Stimulated activated CD8-positive, alpha-beta memory T cell treated with anti-CD3 and anti-CD28 coated beads, Interleukin-7, amount 100 ng/mL, for 4 hours (primary cell): ENCODE measurements around the gene PALD1.

ENCODE experiments used
- DNase-seq, 2 donors: peaks; one replicate each; pipeline ENCODE4 v3.0.0-alpha.2; 2020; ENCODE audit warnings: low read depth in 2 of 2

Gene PALD1

DNA sequence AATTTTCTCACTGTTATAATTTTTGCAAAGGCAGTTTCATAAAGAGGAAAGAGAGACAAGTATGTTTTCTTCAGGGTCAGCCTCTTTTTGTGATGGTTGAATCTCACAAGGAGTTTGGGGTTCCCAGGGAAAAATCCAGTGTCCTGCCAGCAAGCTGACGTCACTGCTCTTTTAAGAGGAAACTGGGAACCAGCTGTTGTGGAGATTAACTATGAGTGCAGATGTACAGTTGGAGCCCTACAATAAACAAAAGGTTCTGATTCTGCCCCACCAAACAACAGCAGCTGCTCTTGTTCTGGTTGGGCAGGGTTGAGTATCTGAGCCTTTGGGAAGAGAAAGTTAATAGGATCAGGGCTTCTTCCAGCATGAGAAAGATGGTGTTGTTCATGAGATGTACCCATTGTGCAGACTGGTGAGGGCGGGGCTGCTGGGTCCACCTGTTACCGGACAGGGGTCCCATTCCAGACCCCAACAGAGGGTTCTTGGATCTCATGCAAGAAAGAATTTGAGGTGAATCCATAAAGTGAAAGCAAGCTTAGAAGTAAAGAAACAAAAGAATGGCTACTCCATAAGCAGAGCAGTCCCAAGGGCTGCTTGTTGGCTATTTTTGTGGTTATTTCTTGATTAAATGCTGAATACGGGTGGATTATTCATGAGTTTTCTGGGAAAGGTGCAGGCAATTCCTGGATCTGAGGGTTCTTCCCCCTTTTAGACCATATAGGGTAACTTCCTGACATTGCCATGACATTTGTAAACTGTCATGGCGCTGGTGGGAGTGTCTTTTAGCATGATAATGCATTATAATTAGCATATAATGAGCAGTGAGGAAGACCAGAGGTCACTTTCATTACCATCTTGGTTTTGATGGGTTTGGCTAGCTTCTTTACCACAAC, 111.4 kb downstream of the PALD1 start:
- no peak for DNase-seq

DNA sequence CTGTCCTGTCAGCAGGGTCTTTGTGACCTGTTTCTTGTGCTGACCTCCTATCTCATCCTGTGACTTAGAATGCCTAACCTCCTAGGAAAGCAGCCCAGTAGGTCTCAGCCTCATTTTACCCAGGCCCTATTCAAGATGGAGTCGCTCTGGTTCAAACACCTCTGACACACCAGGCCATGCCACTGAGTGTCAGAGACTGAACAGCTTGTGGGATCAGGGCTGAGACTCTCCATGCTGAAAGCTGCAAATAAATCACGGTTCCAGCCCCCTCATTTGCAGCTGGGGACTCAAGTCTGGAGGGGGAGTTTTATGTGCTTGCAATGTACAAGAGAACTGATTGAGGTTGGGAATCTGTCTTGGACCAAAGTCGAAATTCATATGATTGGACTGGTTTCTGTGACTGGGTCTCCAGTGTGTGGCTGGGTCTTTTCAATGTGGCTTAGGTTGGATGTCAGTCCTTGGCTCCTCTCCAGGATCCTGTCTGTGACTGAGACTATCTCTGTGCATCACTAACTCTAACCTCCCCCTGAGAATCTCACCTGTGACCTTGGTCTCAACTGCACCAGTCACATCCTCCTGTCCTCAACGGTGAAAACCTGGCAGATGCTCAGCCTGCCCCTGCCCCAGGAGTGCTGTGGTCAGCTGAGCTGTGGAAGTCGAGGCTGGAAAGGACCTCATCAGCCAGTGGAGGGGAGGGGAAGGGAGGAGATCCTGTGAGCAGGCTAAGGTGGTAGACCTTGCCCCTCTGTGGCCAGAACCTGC, 112.3 kb downstream of the PALD1 start:
- no peak for DNase-seq

DNA sequence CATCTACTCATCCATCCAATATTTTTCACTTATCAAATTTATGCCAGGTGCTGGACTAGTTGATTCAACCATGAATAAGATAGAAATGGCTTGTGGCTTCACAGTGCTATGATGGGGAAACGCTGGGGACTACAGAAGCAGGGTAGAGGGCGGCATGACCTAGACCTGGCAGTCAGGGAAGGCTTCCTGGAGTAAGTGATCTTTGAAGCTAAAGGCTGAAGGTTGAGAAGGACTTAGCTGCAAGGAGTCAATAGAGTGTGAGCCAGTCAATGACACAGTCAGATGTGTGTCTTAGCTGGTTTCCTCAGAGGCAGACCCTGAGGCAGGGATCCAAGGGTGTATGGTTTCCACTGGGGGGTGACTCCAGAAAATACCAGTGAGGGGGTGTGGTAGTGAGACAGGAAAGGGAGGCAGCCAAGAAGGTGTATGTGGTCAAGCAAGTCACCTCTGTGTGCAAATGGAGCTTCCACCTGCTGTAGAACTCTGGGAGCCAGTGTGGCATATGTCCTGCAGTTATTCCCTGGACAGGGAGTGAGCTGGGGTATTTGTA, 113.7 kb downstream of the PALD1 start:
- no peak for DNase-seq

DNA sequence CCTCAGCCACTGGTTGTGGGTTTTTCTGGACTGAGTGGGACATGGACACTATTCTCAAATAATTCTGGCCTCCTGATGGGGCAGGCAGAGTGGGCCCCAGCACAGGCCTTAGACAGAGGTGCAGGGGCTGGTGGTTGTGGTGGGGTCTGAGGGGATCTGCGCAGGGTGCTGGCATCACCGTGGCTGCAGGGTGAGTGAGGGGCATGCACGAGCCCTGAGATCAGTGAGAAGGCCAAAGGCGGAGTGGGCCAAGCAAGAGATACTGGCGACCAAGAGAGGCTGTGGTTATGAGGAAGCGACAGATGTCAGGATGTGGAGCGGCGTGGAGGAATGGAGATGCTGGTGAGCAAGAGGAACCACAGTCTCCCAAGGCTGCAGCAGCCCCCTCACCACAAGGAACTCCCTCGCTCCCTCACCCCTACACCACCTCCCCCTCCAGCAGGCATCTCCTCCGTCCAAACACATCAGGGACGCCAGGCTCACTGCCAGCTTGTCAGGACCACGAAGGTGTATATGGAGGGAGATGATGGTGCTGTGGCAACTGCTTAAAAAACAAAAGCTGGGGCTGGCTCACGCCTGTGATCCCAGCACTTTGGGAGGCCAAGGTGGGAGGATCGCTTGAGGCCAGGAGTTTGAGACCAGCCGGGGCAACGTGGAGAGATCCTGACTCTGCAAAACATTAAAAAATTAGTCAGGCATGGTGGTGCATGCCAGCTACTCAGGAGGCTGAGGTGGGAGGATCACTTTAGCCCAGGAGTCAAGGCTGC, 114.4 kb downstream of the PALD1 start:
- DNase-seq = no peak

DNA sequence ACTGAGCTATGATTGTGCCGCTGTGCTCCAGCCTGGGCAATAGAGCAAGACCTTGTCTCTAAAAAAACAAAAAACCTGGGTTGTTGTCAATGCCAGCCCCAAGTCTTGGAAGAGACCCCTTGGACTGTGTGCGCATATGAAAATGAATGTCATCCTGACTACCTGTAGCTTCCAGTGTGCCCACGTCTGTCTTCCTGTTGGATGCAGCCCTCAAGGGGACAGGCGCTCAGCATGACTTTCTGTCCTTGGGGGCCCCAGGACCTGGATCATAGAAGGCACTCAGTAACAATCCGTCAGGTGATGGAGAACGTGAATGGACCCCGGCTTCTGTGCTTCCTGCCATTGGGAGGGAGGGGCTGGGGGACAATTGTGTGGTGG, 114.9 kb downstream of the PALD1 start:
- no peak for DNase-seq

DNA sequence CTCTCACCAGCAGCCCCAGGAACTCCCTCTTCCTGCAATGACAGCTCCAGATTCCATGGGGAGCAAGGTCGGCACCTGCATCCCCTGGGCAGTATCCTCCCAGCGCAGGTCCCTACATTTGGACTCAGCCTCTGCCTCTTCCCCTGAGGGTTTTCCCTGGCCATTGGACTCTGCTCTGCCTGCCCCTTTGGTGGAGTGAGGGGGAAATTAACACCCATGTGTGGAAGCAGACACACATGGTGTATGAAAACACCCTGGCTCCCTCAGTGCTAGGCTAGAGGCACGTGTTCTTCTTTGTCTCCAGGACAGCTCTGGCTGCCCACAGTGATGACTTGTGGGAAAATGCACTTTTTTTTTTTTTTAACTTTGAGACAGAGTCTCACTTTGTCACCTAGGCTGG, 115.6 kb downstream of the PALD1 start:
- DNase-seq = no peak

DNA sequence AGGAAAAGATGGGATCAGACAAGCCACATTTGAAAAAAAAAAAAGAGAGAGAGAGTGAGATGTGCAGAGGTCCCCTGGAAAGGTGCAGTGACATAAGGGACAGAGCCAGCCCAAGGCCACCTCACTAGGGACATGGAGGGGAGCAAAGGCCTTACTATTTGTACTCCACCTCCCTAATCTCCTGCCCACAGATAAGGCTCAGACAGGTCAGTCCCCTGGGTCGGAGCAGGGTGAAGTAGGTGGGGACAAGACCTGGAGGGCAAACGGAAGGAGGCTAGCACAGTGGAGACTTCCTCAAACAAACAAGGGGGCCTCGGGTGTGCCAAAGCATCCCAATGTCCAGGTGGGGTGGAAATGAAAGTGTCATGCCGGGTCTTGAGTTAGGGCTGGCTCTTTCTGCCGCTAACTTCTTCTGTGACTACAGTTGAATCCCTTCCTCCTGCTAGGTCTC, 117.0 kb downstream of the PALD1 start:
- DNase-seq = no peak

DNA sequence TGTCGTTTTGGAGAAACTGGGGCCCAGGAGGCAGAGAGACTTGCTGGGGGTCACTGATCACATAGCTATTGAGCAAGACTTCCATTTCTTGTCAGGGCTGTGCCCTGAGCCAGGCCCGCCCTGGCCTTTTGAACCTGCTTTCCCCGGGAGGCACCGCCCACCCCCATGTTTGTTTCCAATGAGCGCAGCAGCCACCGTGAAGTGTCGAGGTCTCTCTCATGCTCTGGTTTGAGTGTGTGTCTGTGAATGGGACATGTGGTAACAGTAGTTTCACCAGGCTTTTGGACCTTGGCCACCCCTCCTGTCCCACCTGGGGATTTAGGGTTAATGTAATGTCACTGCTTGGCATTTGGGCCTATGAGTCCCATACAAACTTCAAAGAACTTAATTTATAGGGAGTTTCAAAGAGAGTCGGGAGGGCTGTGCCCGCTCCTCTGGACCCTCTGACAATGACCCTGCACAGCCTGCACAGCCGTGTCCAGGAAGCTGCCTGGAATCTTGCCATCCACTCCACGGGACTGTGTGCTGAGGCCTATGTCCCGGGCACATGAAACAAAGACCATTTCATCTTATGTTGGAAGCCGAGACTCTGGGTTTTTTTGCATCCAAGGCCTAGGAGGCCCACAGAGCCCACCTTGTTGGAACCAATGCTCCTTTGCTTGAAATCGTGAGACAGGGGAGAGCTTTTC, 117.7 kb downstream of the PALD1 start:
- no peak for DNase-seq

DNA sequence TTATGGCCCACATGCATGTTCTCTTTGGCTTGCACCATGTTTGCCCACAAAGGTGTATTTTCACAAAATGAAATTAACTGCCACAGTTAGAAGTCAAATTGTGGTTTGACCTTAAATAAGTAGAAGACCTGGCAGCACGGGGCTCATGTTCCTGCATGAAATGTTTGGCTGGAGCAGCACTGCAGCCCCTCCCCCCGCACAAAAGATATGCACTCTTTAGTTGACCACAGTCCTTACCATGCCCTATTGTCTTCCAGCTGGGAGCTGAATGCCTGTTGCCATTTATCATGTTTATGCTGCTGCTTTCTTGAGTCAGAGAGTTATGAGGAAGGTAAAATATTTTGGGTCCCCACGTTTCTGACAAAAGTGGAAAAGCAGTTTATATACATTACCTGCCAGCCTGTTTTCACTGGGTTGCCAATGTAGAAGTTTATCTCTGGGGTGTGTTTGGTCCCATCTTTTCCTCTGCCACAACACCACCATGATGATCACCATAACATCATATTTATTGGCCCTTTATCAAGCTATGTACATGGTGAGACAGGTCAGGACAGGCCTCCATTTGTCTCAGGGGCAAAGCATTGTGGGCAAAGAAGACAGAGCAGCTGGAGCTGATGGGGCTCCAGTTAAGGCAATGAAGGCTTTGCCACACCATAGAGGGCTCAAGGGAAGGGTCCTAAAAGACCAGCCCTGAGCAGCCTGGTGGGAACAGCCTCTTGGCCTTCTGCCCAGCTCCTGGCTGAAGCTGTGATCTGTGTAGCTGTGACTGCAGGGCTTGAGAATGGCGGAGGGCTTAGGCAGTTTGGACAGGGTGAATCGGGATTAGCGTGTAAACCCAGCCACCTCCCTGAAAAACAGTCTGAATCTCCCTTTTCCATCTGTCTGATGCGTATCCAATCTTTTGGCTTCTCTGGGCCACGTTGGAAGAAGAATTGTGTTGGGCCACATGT, 118.6 kb downstream of the PALD1 start:
- DNase-seq = no peak

DNA sequence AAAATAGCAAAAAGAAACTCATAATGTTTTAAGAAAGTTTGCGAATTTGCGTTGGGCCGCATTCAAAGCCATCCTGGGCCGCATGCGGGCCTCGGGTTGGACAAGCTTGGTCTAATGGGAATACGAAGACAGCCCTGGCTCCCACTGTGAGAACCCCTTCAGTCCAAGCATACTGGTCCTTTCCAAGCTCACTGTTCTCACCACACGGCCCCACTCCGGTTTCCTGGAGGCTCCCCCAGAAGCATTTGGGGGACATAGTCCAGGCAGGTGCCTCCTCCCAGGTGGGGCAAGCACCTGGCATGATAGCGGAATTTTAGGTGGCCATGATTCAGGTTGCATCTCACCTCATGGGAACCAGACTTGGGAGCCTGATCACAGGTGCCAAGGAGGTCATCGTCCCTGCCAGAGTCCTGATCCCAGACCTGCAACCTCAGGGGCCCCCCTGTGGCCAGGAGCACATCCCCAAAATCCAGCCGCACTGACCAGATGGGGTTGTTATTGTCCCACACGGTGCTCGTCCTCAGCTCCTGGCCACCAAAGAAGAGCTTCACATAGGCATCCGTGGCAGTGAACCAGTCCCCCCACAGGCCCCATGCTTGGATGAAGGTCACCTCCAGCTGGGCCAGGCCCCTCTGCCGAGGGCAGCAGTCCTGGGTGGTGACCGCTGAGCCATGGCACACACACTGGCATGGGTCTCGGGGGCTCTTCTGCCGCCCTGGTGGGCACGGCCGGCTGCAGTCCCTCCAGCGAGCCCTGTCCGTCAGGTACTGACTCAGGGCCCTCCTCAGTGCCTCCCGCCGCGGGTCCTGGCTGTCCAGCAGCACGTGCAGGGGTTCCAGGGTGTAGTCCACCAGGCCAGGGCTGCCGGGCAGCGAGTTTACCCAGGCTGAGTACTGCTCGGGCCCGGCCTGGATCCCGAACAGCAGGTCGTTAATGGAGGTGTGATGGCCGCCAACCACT, 119.6 kb downstream of the PALD1 start:
- no peak for DNase-seq

DNA sequence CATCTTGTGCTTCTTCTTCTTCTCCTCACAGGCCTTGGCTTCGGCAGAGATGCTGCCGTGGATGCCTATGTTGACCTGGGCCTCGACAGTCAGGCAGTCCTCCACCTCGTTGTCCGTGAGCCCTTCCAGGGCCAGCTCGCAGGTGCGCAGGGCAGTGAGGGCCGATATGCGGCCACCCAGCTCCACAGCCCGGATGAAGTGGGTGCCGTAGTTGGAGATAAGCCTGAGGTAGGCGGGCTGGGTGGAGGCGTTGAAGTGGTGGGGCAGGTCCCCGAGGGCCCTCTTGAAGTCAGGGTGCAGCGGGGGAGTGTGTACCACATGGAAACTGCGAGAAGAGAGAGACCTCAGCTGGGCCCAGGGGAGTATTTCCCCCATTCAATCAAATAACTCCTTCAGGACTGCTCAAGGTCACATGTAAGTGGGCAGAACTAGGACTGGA, 120.3 kb downstream of the PALD1 start:
- DNase-seq = no peak

DNA sequence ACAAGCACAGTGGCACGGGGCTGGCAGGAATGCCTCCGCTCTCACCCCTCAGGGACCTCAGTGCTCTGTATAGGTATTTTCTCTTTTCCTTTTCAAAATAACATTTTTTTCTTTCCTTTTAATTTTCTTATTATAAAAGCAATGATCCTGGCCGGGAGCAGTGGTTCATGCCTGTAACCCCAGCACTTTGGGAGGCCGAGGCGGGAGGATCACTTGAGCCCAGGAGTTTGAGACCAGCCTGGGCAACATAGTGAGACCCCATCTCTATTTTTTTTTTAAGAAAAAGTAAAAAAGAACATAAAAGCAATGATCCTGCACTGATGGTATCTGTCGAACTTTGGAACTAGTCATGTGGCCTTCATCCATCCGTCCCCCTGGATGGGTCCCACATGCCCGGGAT, 120.8 kb downstream of the PALD1 start:
- no peak for DNase-seq

DNA sequence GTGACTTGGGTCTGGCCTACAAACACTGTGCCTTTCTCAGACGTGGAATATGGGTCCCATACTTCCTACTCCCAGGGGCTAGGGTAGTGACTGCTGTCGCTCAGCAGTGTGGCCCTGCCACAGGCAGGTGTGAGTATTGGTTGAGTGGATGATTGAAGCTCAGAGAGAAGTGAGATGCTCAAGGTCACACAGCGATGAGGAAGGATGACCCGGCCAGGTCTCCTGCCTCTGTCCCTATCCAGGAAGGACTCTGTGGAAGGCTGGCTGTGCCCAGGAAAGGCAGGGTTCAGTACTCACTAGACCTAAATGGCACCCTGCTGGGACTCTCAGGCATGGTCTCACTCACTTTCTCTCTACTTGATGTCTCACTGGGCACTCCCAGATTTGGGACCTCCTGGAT, 121.2 kb downstream of the PALD1 start:
- no peak for DNase-seq

DNA sequence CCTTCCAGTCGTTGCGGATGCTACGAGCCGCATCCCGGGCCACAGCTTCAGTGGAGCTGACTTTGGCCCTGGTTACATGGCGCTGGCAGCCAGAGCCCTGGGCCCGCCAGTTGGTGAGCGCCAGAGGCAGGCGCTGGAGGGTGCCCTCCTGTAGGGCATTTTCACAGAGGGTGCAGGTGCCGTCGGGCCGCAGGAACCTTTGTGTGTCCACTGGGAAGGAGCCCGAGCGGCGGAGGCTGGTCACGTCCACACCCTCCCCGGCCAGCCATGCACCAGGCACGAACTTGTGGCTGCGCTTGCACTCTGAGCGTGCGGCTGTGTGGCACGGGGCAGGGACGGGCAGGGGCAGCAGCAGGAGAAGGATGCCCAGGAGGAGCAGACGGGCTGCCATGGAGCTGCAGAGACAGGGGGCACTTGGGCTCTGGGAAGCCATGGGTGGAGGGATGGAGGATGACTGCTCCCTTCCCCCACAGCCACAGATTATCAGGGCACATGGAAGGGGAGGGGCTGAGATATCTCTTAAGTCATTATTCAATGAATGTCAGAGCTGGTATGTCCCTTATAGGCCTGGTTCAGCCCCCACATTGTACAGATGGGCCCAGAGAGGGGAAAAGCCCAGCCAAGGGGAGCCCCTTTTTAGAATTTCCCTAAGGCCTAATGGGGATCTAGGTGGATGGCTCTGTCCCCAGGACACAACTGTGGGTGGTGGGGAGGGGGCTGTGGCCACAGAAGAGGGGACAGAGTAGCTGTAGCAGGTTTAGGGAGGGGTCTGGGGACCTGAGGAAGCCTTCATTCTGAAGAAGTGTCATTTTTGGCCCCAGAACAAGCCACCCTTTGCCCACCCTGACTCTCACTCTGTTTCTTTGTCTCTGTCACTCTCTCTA, 122.2 kb downstream of the PALD1 start:
- DNase-seq = no peak

DNA sequence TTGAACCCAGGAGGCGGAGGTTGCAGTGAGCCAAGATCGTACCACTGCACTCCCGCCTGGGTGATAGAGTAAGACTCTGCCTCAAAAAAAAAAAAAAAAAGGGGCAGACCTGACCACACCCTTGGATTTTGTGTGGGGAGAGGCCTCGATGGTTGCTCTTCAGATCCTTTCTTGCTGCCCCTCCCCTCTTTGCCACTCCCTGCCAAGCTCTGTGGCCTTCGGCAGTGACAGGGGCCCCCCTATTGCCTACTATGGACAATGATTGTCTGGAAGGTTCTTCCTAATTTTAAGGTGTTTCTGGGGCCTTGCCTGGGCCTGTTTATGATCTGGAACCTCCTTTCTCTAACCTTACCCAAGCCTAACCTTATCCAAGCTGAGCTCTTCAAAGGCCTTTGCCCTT, 123.2 kb downstream of the PALD1 start:
- no peak for DNase-seq

DNA sequence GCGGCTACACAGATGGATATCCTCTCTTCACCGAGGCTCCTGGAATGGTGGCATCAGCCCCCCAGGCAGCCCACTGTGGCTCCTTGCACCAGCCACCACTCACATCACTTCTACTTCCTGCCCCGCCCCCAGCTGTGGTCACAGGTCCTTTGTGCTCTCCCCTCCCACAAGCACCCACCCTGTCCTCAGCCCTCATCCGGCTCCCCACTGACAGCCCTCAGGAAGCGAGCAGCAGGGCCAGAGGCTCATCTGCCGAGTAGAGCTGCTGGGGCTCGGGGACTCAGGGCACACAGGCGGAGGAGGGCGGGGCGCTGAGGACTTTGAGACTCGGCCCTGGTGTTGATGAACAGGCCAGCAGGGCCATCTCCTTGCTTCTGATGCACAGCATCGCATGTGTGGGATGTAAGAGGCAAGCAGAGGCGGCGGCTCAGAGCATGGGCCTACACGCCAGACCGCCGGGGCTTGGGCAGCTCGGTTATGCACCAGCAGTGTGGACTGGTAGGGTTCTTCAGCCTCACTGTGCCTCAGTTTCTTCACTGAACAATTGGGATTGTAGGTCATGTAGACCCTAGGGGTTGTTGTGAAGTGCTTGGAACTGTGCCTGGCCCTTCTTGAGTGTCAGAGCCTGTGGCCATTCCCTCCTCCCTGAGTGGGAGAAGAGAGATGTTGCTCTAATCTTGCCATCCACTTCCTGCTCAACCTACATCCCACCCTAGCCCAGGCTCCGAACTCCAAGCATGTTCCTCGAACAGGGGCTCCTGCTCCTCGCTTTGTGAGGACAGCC, 124.3 kb downstream of the PALD1 start, which contains the start of gene PRF1:
Gene PRF1, minus strand, starts transcription at position 77 of the 784 bp plus-strand sequence. CDS start 1,839 bp downstream, outside the sequence.
- DNase-seq = peak; percentile 78 to 85

DNA sequence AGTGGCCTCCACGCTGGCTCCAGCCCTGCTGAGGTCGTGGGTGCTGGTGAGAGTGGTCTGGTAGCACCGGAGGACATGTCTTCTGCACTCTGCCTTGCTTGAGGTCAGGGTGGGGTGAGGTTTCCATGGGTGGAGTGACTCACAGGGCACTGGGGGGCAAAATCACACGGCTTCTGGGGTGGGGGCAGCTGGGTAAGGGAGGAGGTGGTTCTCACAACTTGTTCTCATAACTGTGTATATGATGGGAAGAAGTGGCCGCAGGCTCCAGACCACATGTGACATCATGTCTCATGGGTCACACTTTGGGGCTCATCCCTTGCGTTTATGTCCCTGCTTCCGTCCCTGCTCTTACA, 124.9 kb downstream of the PALD1 start:
- peak; percentile 57 to 72 for DNase-seq
